Thoracic aorta (tissue), 2 donors: ENCODE data around the gene ACOT12. TPM values are rescaled to one million over a fixed set of nuclear protein-coding genes. Genes with fewer than 3 reads are reported as not detected.

Source experiments
- ATAC-seq: fragments of 150-250 bp; one replicate; pipeline ENCODE4 v1.8.0; 2017; ENCODE audit warnings: low read depth; ENCODE audit not compliant: insufficient number of reproducible peaks, low FRiP score
- DNase-seq: peaks from one replicate; pipeline ENCODE4 v3.0.0-alpha.2; 2020; ENCODE audit warnings: low spot score
- H3K27ac ChIP-seq, 2 donors: fragments of 200-600 bp; sonication (generic); 1 replicate in 1 of 2; 2 replicates in 1 of 2; pipeline ENCODE4 v1.5.1; 2016; ENCODE audit warnings: mild to moderate bottlenecking in 2 of 2, moderate library complexity in 2 of 2
- H3K27me3 ChIP-seq: fragments of 200-600 bp; sonication (generic); replicated peaks from 2 replicates; pipeline ENCODE4 v1.6.0; 2016; ENCODE audit warnings: mild to moderate bottlenecking; ENCODE audit not compliant: insufficient read depth
- H3K36me3 ChIP-seq: fragments of 200-600 bp; sonication (generic); one replicate; pipeline ENCODE4 v1.5.1; 2016
- H3K4me1 ChIP-seq, 2 donors: fragments of 200-600 bp; sonication (generic); 1 replicate in 1 of 2; 2 replicates in 1 of 2; pipeline versions ENCODE4 v1.5.1 to v1.6.0; 2016; ENCODE audit warnings: low read depth in 2 of 2, mild to moderate bottlenecking in 1 of 2; ENCODE audit not compliant: control insufficient read depth in 1 of 2
- H3K4me3 ChIP-seq: fragments of 200-600 bp; sonication (generic); 2 replicates; pipeline ENCODE4 v1.5.1; 2016; ENCODE audit warnings: mild to moderate bottlenecking
- H3K9me3 ChIP-seq: fragments of 200-600 bp; sonication (generic); 2 replicates; pipeline ENCODE4 v1.5.1; 2016
- CTCF ChIP-seq: fragments of 200-600 bp; sonication (generic); IDR thresholded peaks from one replicate; pipeline ENCODE4 v1.5.1; 2019; ENCODE audit warnings: antibody characterized with exemption
- total RNA-seq, 2 donors: library from RNA; depleted of rRNA; stranded (reverse); fragments of >200 nt; gene quantifications; one replicate each; pipeline versions ENCODE4 v1.1.0 to v1.2.3, GENCODE V29; 2016

The ACOT12 gene
- total RNA-seq, 2 donors from 2014 or later, result 2.3 TPM; not detected in 1

GRCh38 chr5:81428446-81428845 is 34.5 kb upstream of the ACOT12 start:
- H3K27ac ChIP-seq, result no peak overlapping the region
- no peak for TF ChIP-seq CTCF

GRCh38 chr5:81427566-81427965 is 33.6 kb upstream of the ACOT12 start:
- DNase-seq (no peak), ATAC-seq (no peak)
- Histone ChIP-seq H3K27ac (no peak overlapping the region), H3K9me3 (no peaks in the 10 kb centered on the region), H3K36me3 (no peaks in the 10 kb centered on the region), H3K4me1 (peaks cover 4 to 15% of the 10 kb centered on the region in 2 donors), H3K27me3 (no peaks in the 10 kb centered on the region), H3K4me3 (no peak overlapping the region)
- no peak for TF ChIP-seq CTCF

More at GRCh38 chr5:81428446-81428845, 34.5 kb upstream of the ACOT12 start:
- Histone ChIP-seq H3K4me3 (no peak overlapping the region), H3K36me3 (no peaks in the 10 kb centered on the region), H3K4me1 (peaks cover 4 to 15% of the 10 kb centered on the region in 2 donors), H3K9me3 (no peaks in the 10 kb centered on the region), H3K27me3 (no peaks in the 10 kb centered on the region)
- ATAC-seq, result no peak
- DNase-seq, result no peak

GRCh38 chr5:81426359-81427030 is 32.6 kb upstream of the ACOT12 start:
- H3K4me1 ChIP-seq, result peaks cover 4 to 15% of the 10 kb centered on the region in 2 donors
- no peak overlapping the region for H3K4me3 ChIP-seq
- no peak for DNase-seq
- H3K27me3 ChIP-seq, result no peaks in the 10 kb centered on the region
- H3K36me3 ChIP-seq, result no peaks in the 10 kb centered on the region
- no peak for TF ChIP-seq CTCF
- H3K9me3 ChIP-seq, result no peaks in the 10 kb centered on the region
- no peak for ATAC-seq
- peak overlapping the region in 1 of 2 donors; percentile 35 for H3K27ac ChIP-seq

GRCh38 chr5:81425569-81425968 is 31.6 kb upstream of the ACOT12 start:
- DNase-seq (no peak), ATAC-seq (no peak)
- peak; percentile 66 for TF ChIP-seq CTCF
- Histone ChIP-seq H3K27me3 (no peaks in the 10 kb centered on the region), H3K27ac (no peak overlapping the region), H3K4me3 (no peak overlapping the region), H3K9me3 (no peaks in the 10 kb centered on the region), H3K4me1 (peaks cover 4 to 15% of the 10 kb centered on the region in 2 donors), H3K36me3 (no peaks in the 10 kb centered on the region)

- H3K27ac ChIP-seq, result no peak overlapping the region
- H3K4me3 ChIP-seq, result no peak overlapping the region
- ATAC-seq (no peak), DNase-seq (no peak)
- no peaks in the 10 kb centered on the region for H3K36me3 ChIP-seq
- H3K4me1 ChIP-seq, result peaks cover 4 to 15% of the 10 kb centered on the region in 2 donors
- no peaks in the 10 kb centered on the region for H3K9me3 ChIP-seq
- no peak for TF ChIP-seq CTCF
- no peaks in the 10 kb centered on the region for H3K27me3 ChIP-seq
These were observed 30.8 kb upstream of the ACOT12 start for GRCh38 chr5:81424728-81425127.
